Suprapubic skin (tissue), 4 donors: ENCODE results near the gene TMEM147. TPM values are rescaled to one million over a fixed set of nuclear protein-coding genes. Genes with fewer than 3 reads are reported as not detected.

Source experiments
- DNase-seq, 2 donors: peaks; one replicate each; pipeline ENCODE4 v3.0.0-alpha.2; 2019; ENCODE audit warnings: low spot score in 2 of 2
- H3K27ac ChIP-seq: fragments of 200-600 bp; sonication (generic); one replicate; pipeline ENCODE4 v1.5.1; 2019
- H3K27me3 ChIP-seq: fragments of 200-600 bp; sonication (generic); one replicate; pipeline ENCODE4 v1.5.1; 2019
- H3K36me3 ChIP-seq: fragments of 200-600 bp; sonication (generic); one replicate; pipeline ENCODE4 v1.5.1; 2019
- H3K4me1 ChIP-seq: fragments of 200-600 bp; sonication (generic); one replicate; pipeline ENCODE4 v1.5.1; 2019
- H3K4me3 ChIP-seq: fragments of 200-600 bp; sonication (generic); one replicate; pipeline ENCODE4 v1.5.1; 2019; ENCODE audit warnings: mild to moderate bottlenecking
- H3K9me3 ChIP-seq: fragments of 200-600 bp; sonication (generic); one replicate; pipeline ENCODE4 v1.5.1; 2019
- EP300 ChIP-seq: sonication (generic); formaldehyde crosslinking; IDR thresholded peaks from one replicate; pipeline ENCODE4 v1.6.1; 2017; ENCODE audit warnings: antibody characterized with exemption
- POLR2A ChIP-seq, 2 donors: fragments of 450-650 bp; IDR thresholded peaks; one replicate each; pipeline ENCODE4 v1.6.1; 2017; ENCODE audit warnings: antibody characterized with exemption in 2 of 2, mild to moderate bottlenecking in 2 of 2, moderate library complexity in 2 of 2
- POLR2AphosphoS5 ChIP-seq, 3 donors: sonication (generic); formaldehyde crosslinking; IDR thresholded peaks; one replicate each; pipeline ENCODE4 v1.6.1; 2017; ENCODE audit warnings: antibody characterized with exemption in 3 of 3
- WGBS: methylation state at CpG from one replicate; pipeline ENCODE4 v1.1.5; 2018; 5-methylcytosine and 5-hydroxymethylcytosine counted together
- total RNA-seq, 4 donors: library from RNA; depleted of rRNA; stranded (reverse); fragments of >200 nt; gene quantifications; one replicate each; pipeline ENCODE4 v1.1.0, GENCODE V29; 2016
- TF ChIP-seq, protein P1 (sequence below), 2 donors: fragments of 200-600 bp in 1 of 2; fragments of 450-650 bp in 1 of 2; sonication (generic) in 1 of 2; IDR thresholded peaks; one replicate each; pipeline ENCODE4 v1.5.1; 2016 to 2019; ENCODE audit warnings: antibody characterized with exemption in 2 of 2, mild to moderate bottlenecking in 1 of 2, moderate library complexity in 1 of 2

The TMEM147 gene
- total RNA-seq, 4 donors from 2014 or later: 67.5 to 158 (median 118) TPM

DNA sequence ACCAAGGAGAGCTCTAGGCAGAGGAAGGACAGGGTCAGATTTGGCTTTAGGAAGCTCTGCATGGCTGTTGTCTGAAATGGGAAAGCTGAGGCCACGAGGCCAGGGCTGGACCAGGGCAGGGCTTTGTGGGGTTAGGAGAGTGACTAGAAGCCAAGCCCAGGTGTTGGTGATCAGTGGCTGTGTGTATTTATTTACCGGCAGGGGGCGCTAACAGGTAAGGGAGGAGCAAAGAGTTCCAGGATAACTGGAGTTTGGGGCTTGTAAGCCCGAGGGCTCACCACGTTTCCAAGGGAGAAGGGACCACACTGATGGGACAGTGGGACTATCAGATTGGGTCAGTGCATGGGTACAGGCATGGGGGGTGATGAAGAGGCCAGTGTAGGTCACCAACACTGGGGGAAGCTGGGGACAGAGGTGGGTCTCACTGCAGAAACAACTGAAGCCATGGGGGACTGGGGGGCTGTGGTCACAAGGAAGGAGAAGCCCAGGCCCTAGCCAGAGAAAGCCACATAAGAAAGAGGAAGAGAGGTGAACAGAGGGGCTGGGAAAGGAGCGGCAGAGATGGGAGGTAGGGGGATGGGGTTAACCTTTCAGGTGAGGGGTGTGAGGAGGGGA, 3.9 kb downstream of the TMEM147 start:
- Histone ChIP-seq H3K27me3 (no peaks in the 10 kb centered on the region), H3K4me1 (peaks cover 24% of the 10 kb centered on the region), H3K27ac (no peak overlapping the region), H3K36me3 (peaks cover 3% of the 10 kb centered on the region), H3K9me3 (no peaks in the 10 kb centered on the region), H3K4me3 (no peak overlapping the region)
- whole genome bisulfite sequencing: 18% methylated on average over 6 of the region's 6 CpGs
- no peak for DNase-seq
- TF ChIP-seq EP300: no peak
- TF ChIP-seq, protein P1, sequence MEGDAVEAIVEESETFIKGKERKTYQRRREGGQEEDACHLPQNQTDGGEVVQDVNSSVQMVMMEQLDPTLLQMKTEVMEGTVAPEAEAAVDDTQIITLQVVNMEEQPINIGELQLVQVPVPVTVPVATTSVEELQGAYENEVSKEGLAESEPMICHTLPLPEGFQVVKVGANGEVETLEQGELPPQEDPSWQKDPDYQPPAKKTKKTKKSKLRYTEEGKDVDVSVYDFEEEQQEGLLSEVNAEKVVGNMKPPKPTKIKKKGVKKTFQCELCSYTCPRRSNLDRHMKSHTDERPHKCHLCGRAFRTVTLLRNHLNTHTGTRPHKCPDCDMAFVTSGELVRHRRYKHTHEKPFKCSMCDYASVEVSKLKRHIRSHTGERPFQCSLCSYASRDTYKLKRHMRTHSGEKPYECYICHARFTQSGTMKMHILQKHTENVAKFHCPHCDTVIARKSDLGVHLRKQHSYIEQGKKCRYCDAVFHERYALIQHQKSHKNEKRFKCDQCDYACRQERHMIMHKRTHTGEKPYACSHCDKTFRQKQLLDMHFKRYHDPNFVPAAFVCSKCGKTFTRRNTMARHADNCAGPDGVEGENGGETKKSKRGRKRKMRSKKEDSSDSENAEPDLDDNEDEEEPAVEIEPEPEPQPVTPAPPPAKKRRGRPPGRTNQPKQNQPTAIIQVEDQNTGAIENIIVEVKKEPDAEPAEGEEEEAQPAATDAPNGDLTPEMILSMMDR (IDR thresholded peaks at IDR 0.05): peak in 1 of 2 donors; percentile 67

DNA sequence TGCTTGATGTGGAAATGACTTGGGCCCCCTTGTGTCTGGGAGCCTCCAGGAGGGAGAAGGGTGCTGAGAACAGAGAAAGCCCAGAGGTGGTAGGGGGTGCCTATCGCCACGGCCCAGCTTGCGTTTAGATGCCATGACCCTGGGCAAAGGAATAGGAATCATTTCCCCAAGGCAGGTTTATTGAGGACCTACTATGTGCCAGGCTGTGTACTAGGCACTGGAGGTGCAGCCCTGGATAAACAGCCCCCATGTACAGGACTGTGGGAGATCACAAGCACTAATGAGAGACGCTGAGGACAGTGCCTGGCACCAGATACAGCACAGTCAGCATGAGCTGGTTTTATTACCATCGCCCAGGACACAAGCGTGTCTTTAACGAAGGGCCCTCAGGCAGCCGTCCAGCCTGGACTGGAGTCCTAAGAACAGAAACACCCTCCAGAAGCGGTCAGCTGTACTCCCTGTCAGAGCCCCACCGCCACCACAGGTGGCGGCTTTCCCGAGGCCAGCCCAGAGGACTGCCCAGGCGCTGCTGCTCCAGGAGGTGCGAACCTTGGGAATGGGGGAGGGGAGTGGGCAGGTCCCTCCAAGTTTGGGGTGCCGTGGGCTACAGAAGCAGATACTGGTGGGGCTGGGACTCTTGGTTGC, 4.6 kb downstream of the TMEM147 start:
- WGBS: 97% methylated on average over 3 of the region's 15 CpGs
- no peaks in the 10 kb centered on the region for H3K27me3 ChIP-seq
- no peak overlapping the region for H3K4me3 ChIP-seq
- TF ChIP-seq, protein P1 (IDR thresholded peaks at IDR 0.05): no peak
- TF ChIP-seq POLR2A (IDR thresholded peaks at IDR 0.05) (no peak), POLR2AphosphoS5 (IDR thresholded peaks at IDR 0.05) (no peak), EP300 (no peak)
- no peak for DNase-seq
- H3K36me3 ChIP-seq: peaks cover 3% of the 10 kb centered on the region
- H3K9me3 ChIP-seq: no peaks in the 10 kb centered on the region
- H3K4me1 ChIP-seq: peaks cover 18% of the 10 kb centered on the region
- no peak overlapping the region for H3K27ac ChIP-seq

DNA sequence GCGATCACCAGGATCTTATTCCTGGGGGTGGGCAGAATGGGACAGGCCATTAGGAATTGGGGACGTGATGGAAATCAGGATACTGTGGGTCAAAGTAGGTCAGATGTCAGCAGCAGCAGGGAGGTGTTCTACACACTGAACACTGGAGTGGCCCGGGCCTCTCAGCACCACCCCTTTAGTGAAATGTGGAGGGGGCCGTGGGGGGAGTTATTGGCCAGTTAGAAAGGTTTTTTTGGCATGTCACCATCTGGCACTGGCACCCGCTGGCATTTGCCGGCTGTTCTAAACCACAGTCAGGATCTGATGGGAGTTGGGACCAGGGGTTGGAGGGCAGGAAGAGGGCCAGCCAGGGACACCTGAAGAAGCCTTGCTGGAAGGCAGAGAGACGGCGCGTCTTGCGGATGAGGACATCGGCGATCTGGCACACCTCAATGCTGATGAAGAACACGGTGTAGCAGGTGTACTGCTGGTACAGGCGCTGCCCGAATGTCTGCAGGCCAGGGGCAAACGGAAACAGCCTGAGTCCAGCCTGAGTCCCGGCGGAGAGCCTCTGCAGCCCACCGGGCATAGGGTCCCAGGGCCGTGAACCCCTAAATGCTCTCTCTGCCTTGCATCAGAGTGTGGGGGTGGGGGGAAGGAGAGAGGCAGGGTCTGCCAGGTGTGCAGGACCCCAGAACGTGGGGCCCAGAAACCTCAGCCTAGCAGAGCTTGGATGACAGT, 5.8 kb downstream of the TMEM147 start:
- Histone ChIP-seq H3K9me3 (no peaks in the 10 kb centered on the region), H3K27ac (no peak overlapping the region), H3K27me3 (no peaks in the 10 kb centered on the region), H3K4me1 (peaks cover 12% of the 10 kb centered on the region), H3K4me3 (no peak overlapping the region), H3K36me3 (peaks cover 3% of the 10 kb centered on the region)
- 79% methylated on average over 17 of the region's 21 CpGs for WGBS
- no peak for DNase-seq
- no peak for TF ChIP-seq POLR2AphosphoS5 (IDR thresholded peaks at IDR 0.05)
- TF ChIP-seq EP300: no peak
- TF ChIP-seq POLR2A (IDR thresholded peaks at IDR 0.05): no peak
- TF ChIP-seq, protein P1 (IDR thresholded peaks at IDR 0.05): no peak

DNA sequence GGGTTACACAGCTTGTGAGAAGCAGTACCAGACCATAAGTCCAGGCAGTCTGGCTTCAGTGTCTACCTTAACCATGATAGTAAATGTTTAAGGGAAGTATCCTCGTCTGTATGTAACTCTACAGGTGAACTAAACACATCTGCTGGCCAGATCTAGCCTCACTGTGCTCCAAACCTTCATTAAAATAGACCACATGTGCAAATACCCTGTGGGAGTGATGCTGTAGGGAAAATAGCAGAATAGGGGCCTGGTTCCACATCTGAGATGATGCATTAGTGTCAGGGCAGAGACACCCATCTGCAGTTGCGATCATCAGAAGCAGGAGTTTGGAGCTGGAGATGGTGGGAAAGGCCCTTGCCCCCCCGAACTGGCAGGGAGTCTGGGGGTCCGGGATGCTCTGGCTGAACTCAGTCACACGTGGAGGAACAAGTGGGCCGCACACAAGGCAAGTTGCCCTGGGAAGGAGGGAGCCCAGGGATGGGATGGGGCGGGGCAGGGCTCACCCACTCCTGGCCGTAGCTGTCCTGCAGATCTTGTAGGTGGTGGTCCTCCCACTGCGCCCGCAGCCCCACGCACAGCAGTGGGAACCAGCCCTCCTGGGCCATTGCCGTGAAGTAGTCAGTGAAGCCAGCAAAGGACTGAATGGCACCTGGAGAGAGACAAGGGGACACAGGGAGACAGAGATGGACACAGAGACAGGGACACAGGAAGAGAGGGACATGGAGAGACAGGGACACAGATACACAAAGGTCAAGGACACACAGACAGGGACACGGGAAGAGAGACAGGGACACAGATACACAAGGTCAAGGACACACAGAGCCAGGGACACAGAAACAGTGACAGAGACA, 7.3 kb downstream of the TMEM147 start:
- Histone ChIP-seq H3K27ac (no peak overlapping the region), H3K27me3 (peaks cover 4% of the 10 kb centered on the region), H3K9me3 (no peaks in the 10 kb centered on the region), H3K4me3 (no peak overlapping the region), H3K4me1 (peaks cover 3% of the 10 kb centered on the region), H3K36me3 (no peaks in the 10 kb centered on the region)
- no peak for DNase-seq
- TF ChIP-seq, protein P1 (IDR thresholded peaks at IDR 0.05): no peak
- TF ChIP-seq POLR2A (IDR thresholded peaks at IDR 0.05) (no peak), EP300 (no peak), POLR2AphosphoS5 (IDR thresholded peaks at IDR 0.05) (no peak)
- 71% methylated on average over 13 of the region's 13 CpGs for WGBS
